Activated B cell treated with CpG ODN at 0.5 μM for 24 hours (primary cell): ENCODE data around the gene HK3. TPM values are rescaled to one million over a fixed set of nuclear protein-coding genes. Genes with fewer than 3 reads are reported as not detected.

Source experiments
- ATAC-seq: fragments of 200-7000 bp; cut with Tn5 transposase; one replicate; pipeline ENCODE4 v1.10.0; 2021; ENCODE audit warnings: low read depth, mild to moderate bottlenecking, moderate library complexity
- CTCF ChIA-PET: fragments of 350-600 bp; sonication (Branson Sonifier 250); formaldehyde crosslinking; loops from one replicate; lab custom pipeline; 2021; ENCODE audit warnings: antibody characterized with exemption; lab: Charles Lee
- POLR2A ChIA-PET: fragments of 350-600 bp; sonication (Branson Sonifier 250); formaldehyde crosslinking; loops from one replicate; lab custom pipeline; 2021; ENCODE audit warnings: antibody characterized with exemption; lab: Charles Lee
- DNase-seq: peaks from one replicate; pipeline ENCODE4 v3.0.0; 2022
- H3K27ac Mint-ChIP-seq: one replicate; pipeline ENCODE4 v1.8.0; 2020; ENCODE audit warnings: mixed read lengths
- H3K27me3 Mint-ChIP-seq: one replicate; pipeline ENCODE4 v1.8.0; 2021; ENCODE audit warnings: mixed read lengths
- H3K36me3 Mint-ChIP-seq: one replicate; pipeline ENCODE4 v1.8.0; 2021; ENCODE audit warnings: low read depth, mixed read lengths
- H3K4me1 Mint-ChIP-seq: one replicate; pipeline ENCODE4 v1.8.0; 2021; ENCODE audit warnings: mixed read lengths
- H3K4me3 Mint-ChIP-seq: one replicate; pipeline ENCODE4 v1.8.0; 2020; ENCODE audit warnings: mild to moderate bottlenecking, mixed read lengths
- H3K9me3 Mint-ChIP-seq: one replicate; pipeline ENCODE4 v1.8.0; 2020; ENCODE audit warnings: mixed read lengths
- CTCF ChIP-seq: fragments of 200-600 bp; IDR thresholded peaks from one replicate; pipeline ENCODE4 v1.8.0; 2022; ENCODE audit warnings: antibody characterized with exemption, mild to moderate bottlenecking
- intact Hi-C: fragments of 100-400 bp; cut with micrococcal nuclease; formaldehyde crosslinking; loops from one replicate; pipeline ENCODE4 v1.15.1; 2024
- total RNA-seq: library from RNA; stranded (reverse); gene quantifications from 2 replicates; pipeline ENCODE4 v1.2.3, GENCODE V29; 2022

The HK3 gene
- total RNA-seq, 1 donor from 2014 or later: 0.55 TPM

GRCh38 chr5:176831425-176831824, 67.7 kb downstream of the HK3 start:
- ChIA-PET CTCF (no interaction called here), POLR2A (interaction anchor here (0.7 kb wide), 1 partner anchor 171 kb away, joined by 6 read pairs; no protein-coding TSS in a partner anchor)
- H3K27me3 Mint-ChIP-seq: peaks cover 32% of the 10 kb centered on the region

DNA sequence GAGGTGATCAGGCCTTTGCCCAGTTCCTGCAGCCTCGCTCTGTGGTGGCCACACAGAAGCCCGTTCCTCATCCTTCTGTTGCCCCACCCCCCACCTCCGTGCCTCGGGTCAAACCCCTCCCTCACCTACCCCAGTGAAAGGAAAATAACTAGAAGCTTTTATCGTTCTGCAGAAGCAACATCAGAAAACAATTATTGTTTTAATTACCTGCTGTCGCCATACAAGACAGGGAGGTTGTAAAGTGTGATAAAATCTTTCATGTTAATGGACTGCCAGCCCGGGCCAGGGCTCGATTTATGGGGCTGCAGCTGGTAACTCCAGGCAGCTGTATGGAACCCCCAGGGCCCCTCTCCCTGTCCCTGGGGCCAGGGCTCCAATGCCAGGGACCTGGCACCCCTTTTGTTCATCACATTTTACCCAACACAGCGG, 68.1 kb downstream of the HK3 start:
- Mint-ChIP-seq H3K27me3 (peaks cover 28% of the 10 kb centered on the region), H3K4me3 (no peak overlapping the region), H3K27ac (no peak overlapping the region), H3K4me1 (no peaks in the 10 kb centered on the region), H3K9me3 (peaks cover 2% of the 10 kb centered on the region), H3K36me3 (no peaks in the 10 kb centered on the region)
- ATAC-seq: no peak
- intact Hi-C loops: no loop called here
- POLR2A ChIA-PET: interaction anchor here (0.7 kb wide), 1 partner anchor 170 kb away, joined by 6 read pairs; no protein-coding TSS in a partner anchor
- TF ChIP-seq CTCF: no peak
- no peak for DNase-seq
- CTCF ChIA-PET: no interaction called here

More at GRCh38 chr5:176831425-176831824, 67.7 kb downstream of the HK3 start:
- Mint-ChIP-seq H3K4me3 (no peak overlapping the region), H3K36me3 (no peaks in the 10 kb centered on the region), H3K27ac (no peak overlapping the region), H3K9me3 (peaks cover 2% of the 10 kb centered on the region), H3K4me1 (no peaks in the 10 kb centered on the region)
- no peak for TF ChIP-seq CTCF
- ATAC-seq (no peak), DNase-seq (no peak)
- intact Hi-C loops: no loop called here

Other genes starting within 250 kb of the HK3 start
- gene UNC5A, start 88.8 kb downstream of the HK3 start, total RNA-seq: not detected in 2 replicates
- 72.5 and 75.8 TPM in 2 replicates for gene UIMC1, start 107.4 kb upstream of the HK3 start, total RNA-seq
- gene ZNF346, start 123.3 kb upstream of the HK3 start, total RNA-seq: 28.0 and 31.4 TPM in 2 replicates
- 1.5 and 3.0 TPM in 2 replicates for gene FGFR4, start 187.6 kb upstream of the HK3 start, total RNA-seq
- gene NSD1, start 234.4 kb upstream of the HK3 start, total RNA-seq: 103 and 108 TPM in 2 replicates